HG03469 (cell line): ENCODE measurements around the gene CNTNAP1.

Source experiments
- ATAC-seq: cut with Tn5 transposase; IDR thresholded peaks from one replicate; pipeline ENCODE4 v1.9.1; 2021; ENCODE audit warnings: mild to moderate bottlenecking, moderate library complexity, moderate number of reproducible peaks; ENCODE audit not compliant: unreplicated experiment

Gene CNTNAP1

DNA sequence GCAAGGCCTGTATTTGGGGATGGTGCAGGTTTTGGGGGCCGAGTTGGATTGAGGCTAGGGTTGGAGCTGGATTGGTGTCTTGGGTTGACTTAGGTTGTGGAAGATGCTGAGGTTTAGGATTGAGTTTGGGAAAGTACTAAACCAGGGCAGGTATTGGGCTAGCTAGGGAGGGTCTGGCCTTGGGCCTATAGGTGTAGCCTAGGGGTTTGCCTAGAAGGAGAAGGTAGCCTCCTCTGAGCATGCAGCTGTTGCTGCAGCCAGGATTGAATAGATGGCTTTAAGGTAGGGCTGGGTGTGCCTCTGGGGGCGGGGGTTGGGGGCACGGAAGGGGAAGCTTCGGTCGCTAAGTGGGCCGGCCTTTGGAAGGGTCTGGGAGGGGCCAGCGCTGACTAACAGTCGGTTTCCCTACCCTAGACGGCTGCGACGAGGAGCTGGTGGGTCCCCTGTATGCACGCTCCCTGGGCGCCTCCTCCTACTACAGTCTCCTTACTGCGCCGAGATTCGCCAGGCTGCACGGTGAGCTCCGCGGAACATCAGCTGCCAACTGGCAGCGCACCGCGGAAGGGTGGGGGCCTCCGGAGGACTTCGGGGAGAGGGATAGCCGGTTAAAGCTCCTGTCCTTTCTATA lies 1.2 kb downstream of the CNTNAP1 start:
- no peak for ATAC-seq

DNA sequence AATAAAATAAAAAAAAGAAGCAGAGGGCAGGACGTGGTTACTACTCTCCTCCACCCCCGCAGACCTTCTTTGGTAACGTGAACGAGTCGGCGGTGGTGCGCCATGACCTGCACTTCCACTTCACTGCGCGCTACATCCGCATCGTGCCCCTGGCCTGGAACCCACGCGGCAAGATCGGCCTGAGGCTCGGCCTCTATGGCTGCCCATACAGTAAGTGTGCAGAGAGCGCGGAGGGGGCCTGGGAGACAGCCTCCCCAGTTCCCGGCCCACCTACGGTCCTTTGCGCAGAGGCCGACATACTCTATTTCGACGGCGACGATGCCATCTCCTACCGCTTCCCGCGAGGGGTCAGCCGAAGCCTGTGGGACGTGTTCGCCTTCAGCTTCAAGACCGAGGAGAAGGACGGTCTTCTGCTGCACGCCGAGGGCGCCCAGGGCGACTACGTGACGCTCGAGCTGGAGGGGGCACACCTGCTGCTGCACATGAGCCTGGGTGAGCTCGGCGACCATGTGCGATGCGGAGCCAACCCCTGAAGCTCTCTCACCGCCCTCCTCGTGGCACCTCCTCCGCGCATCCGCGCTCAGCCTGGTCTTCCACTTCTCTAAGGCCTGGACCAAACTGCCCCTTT lies 2.7 kb downstream of the CNTNAP1 start:
- no peak for ATAC-seq

DNA sequence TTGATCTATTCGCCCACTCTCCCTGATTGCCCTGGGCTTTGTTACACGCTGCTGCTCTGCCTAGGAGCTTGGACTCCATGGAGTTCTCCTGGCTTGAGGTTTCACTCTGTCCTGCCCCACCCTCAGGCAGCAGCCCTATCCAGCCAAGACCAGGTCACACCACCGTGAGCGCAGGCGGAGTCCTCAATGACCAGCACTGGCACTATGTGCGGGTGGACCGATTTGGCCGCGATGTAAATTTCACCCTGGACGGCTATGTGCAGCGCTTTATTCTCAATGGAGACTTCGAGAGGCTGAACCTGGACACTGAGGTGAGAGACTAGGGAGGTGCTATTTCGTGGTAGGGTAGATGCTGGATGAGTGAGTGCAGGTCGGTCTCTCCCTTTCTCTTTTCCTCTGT lies 3.5 kb downstream of the CNTNAP1 start:
- ATAC-seq: no peak

GRCh38 chr17:42686520-42687128 lies 4.3 kb downstream of the CNTNAP1 start:
- no peak for ATAC-seq

- ATAC-seq: no peak
These were observed 5.5 kb downstream of the CNTNAP1 start for GRCh38 chr17:42687707-42688320.

GRCh38 chr17:42690596-42690995 lies 8.3 kb downstream of the CNTNAP1 start:
- ATAC-seq: no peak

- ATAC-seq: no peak
These were observed 8.8 kb downstream of the CNTNAP1 start for GRCh38 chr17:42691021-42691545.

DNA sequence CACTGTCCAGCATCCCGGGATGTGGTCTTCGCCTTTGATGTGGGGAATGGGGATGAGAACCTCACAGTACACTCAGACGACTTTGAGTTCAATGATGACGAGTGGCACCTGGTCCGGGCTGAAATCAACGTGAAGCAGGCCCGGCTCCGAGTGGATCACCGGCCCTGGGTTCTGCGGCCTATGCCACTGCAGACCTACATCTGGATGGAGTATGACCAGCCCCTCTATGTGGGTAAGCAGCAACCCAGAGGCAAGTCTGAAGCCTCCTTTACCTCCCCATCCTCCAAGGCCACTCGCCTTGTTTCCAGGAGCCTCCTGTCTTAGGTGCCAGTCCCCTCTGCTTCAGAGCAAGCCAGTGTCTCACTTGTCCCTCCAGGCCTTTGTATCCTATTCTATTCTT lies 10.2 kb downstream of the CNTNAP1 start:
- ATAC-seq: no peak

GRCh38 chr17:42694524-42694923 lies 12.2 kb downstream of the CNTNAP1 start:
- no peak for ATAC-seq

- no peak for ATAC-seq
These were observed 13.2 kb downstream of the CNTNAP1 start for GRCh38 chr17:42695500-42695899.

- no peak for ATAC-seq
These were observed 14.9 kb downstream of the CNTNAP1 start for GRCh38 chr17:42697108-42697811.

DNA sequence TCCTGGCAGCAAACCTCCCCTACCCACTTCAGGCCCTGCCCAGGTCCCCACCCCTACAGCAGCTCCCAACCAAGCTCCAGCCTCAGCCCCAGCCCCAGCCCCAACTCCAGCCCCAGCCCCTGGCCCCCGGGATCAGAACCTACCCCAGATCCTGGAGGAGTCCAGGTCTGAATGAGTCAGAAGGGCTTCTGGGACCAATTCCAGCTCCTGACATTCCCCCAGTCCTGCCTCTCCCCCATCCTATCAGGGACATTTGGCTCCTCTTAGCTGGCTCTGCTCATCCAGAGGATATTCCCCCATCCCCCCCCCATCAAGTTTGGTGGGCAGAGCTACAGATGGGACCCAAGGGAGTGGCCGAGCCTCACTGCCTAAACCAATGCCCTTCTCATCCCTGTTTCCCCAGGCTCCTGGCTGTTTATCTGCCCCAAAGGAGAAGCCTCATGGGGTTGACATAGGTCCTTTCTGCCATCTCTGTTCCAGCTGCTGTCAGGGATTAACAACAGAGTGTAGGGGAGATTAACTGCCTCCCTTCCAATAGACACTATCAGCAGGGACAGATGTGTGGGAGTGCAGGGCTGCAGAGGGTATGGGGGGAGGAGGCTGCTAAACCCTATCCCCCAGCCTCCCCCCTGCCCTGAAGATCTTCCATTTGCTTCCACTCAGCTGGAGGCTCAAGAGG lies 16.5 kb downstream of the CNTNAP1 start:
- ATAC-seq: no peak

DNA sequence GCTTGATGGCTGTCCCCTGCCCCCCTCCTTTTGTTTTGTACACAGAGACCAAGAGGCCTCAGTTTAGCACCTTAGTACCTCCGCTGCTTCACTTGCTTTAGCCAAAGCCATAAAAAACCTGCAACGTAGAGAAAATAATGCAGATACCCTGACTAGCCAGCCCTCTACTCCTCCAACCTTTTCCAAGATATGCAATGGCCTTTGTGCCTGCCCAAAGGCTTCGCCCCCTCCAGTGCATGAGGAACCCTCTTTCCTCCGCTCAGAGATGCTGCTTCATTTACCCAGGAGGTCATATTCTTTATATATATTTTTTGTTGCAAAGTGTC lies 17.0 kb downstream of the CNTNAP1 start:
- ATAC-seq: no peak

DNA sequence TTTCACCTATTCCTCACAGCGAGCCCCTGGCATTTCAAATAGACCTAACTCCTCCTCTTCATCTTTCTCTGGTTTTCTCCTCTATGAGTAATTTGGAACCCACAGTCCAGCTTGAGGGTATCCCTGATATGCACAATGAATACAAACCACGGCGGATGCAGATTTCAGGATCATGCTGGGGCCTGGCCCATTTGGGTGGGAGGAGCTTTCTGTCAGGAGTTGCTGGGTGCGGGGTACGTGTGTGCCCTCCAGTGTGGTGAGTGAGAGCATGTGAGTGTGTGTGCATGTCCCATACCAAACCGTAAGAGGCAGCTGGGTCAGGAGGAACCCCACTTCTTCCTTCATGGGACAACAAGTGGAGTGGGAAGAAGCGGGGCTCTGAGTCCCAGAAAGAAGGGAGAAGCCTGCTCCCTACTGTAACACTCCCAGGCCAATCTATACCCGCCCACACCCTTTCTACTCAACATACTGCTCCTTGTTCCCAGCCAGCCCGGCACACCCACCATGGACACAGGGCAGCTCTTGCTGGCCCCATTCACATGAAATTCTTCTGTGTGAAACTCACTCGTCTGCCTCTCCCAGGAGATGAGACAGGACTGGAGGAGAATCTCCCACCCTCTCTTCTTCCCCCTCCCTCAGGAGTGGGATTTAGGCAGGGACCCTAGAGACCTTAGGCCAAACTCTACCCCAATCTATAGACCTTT lies 18.4 kb downstream of the CNTNAP1 start:
- no peak for ATAC-seq

- no peak for ATAC-seq
These were observed 20.1 kb downstream of the CNTNAP1 start for GRCh38 chr17:42702446-42702845.

DNA sequence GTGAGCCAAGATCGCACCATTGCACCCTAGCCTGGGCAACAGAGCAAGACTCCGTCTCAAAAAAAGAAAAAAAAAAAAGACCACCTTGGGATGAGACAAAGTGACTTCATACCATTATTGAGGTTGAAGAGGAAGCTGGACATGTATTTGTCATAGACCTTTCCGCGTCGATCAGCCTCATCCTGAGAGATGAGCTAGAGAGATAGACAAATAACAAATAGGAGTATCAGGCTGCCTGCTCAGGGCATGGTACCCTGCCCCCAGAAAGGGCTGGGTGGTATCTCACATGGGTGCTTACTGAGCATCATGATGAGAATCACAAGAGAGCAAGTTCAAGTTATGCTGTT lies 22.1 kb downstream of the CNTNAP1 start:
- no peak for ATAC-seq

GRCh38 chr17:42704837-42705494 lies 22.6 kb downstream of the CNTNAP1 start:
- ATAC-seq: peak; percentile 58

GRCh38 chr17:42706732-42707131 lies 24.4 kb downstream of the CNTNAP1 start:
- ATAC-seq: no peak

GRCh38 chr17:42708588-42708987 lies 26.3 kb downstream of the CNTNAP1 start:
- ATAC-seq: no peak

- ATAC-seq: no peak
These were observed 27.2 kb downstream of the CNTNAP1 start for GRCh38 chr17:42709561-42709960.
